ENCODE measurements around the gene OR5L1. TPM values are rescaled to one million over a fixed set of nuclear protein-coding genes. Genes with fewer than 3 reads are reported as not detected.

OR5L1 gene
- not detected for total RNA-seq

- no peak for DNase-seq (ENCODE audit: low spot score)
Measured at GRCh38 chr11:55811067-55811466, at the start of gene OR5L1. OR5L1 (plus strand) TSS chr11:55811367; CDS start chr11:55811467, 100 bp downstream.

- DNase-seq (ENCODE audit: low spot score), result no peak
Measured at GRCh38 chr11:55773138-55773537, 38.0 kb upstream of the OR5L1 start, which contains the start of gene OR5D13. OR5D13 (plus strand) TSS chr11:55773438; CDS start chr11:55773438, 0 bp downstream.

GRCh38 chr11:55791606-55792005 lies 19.6 kb upstream of the OR5L1 start:
- DNase-seq (ENCODE audit: low spot score), result no peak

GRCh38 chr11:55793321-55793720 lies 17.8 kb upstream of the OR5L1 start:
- DNase-seq (ENCODE audit: low spot score), result no peak

- no peak for DNase-seq (ENCODE audit: low spot score)
Measured at GRCh38 chr11:55795256-55795655, 15.9 kb upstream of the OR5L1 start, which contains the start of gene OR5D14. OR5D14 (plus strand) TSS chr11:55795556; CDS start chr11:55795556, 0 bp downstream.

GRCh38 chr11:55806248-55806647 lies 4.9 kb upstream of the OR5L1 start:
- no peak for DNase-seq (ENCODE audit: low spot score)

GRCh38 chr11:55819330-55819729 lies 8.2 kb downstream of the OR5L1 start, which contains the start of gene OR5D18:
OR5D18 (plus strand) TSS chr11:55819630; CDS start chr11:55819630, 0 bp downstream.
- DNase-seq (ENCODE audit: low spot score), result no peak

GRCh38 chr11:55826919-55827318 lies 15.8 kb downstream of the OR5L1 start, which contains the start of gene OR5L2:
OR5L2 (plus strand) TSS chr11:55827219; CDS start chr11:55827219, 0 bp downstream.
- DNase-seq (ENCODE audit: low spot score), result no peak

- DNase-seq (ENCODE audit: low spot score), result no peak
Measured at GRCh38 chr11:55838452-55838851, 27.3 kb downstream of the OR5L1 start, which contains the start of gene OR5D16. OR5D16 (plus strand) TSS chr11:55838752; CDS start chr11:55838752, 0 bp downstream.

- DNase-seq (ENCODE audit: low spot score), result no peak
Measured at GRCh38 chr11:55847453-55847852, 36.3 kb downstream of the OR5L1 start.

- no peak for DNase-seq (ENCODE audit: low spot score)
Measured at GRCh38 chr11:55849037-55849436, 37.9 kb downstream of the OR5L1 start.

- DNase-seq (ENCODE audit: low spot score), result no peak
Measured at GRCh38 chr11:55852141-55852540, 41.0 kb downstream of the OR5L1 start.

- no peak for DNase-seq (ENCODE audit: low spot score)
Measured at GRCh38 chr11:55854704-55855103, 43.5 kb downstream of the OR5L1 start.

Other genes with a start within 250 kb of the OR5L1 start
- not detected for gene OR4C16, start 239.2 kb upstream of the OR5L1 start, total RNA-seq
- gene OR4C11, start 203.7 kb upstream of the OR5L1 start, total RNA-seq, result not detected
- not detected for gene OR4P4, start 176.3 kb upstream of the OR5L1 start, total RNA-seq
- not detected for gene OR4S2, start 163.0 kb upstream of the OR5L1 start, total RNA-seq
- gene OR4C6, start 149.2 kb upstream of the OR5L1 start, total RNA-seq, result not detected
- gene OR5D13, start 37.9 kb upstream of the OR5L1 start, total RNA-seq, result not detected
- gene OR5D14, start 15.8 kb upstream of the OR5L1 start, total RNA-seq, result not detected
- gene OR5D18, start 8.3 kb downstream of the OR5L1 start, total RNA-seq, result not detected
- gene OR5L2, start 15.9 kb downstream of the OR5L1 start, total RNA-seq, result not detected
- not detected for gene OR5D16, start 27.4 kb downstream of the OR5L1 start, total RNA-seq
- gene TRIM51, start 71.9 kb downstream of the OR5L1 start, total RNA-seq, result not detected
- gene OR5W2, start 103.2 kb downstream of the OR5L1 start, total RNA-seq, result not detected
- not detected for gene OR5I1, start 125.0 kb downstream of the OR5L1 start, total RNA-seq
- not detected for gene OR10AG1, start 158.6 kb downstream of the OR5L1 start, total RNA-seq
- not detected for gene OR5F1, start 183.3 kb downstream of the OR5L1 start, total RNA-seq
- not detected for gene OR5AS1, start 216.3 kb downstream of the OR5L1 start, total RNA-seq

Measured in mucosa of gallbladder (tissue), 1 donor.